Adipocyte (in vitro differentiated cells): ENCODE data around the gene C1QTNF3.

ENCODE experiments used
- DNase-seq: peaks from one replicate; pipeline ENCODE4 v3.0.0-alpha.2; 2015; ENCODE audit warnings: low read depth
- H3K27me3 ChIP-seq: replicated peaks from 2 replicates; pipeline ENCODE4 v1.7.0; 2013; ENCODE audit warnings: mild to moderate bottlenecking, low read length, moderate library complexity; ENCODE audit not compliant: control insufficient read depth, insufficient read depth
- H3K36me3 ChIP-seq: 2 replicates; pipeline ENCODE4 v1.7.0; 2013; ENCODE audit warnings: low read length, mild to moderate bottlenecking, moderate library complexity; ENCODE audit not compliant: control insufficient read depth, insufficient read depth, severe bottlenecking
- H3K4me1 ChIP-seq: 2 replicates; pipeline ENCODE4 v1.7.0; 2013; ENCODE audit warnings: mild to moderate bottlenecking, low read length, moderate library complexity; ENCODE audit not compliant: control insufficient read depth, insufficient read depth
- H3K4me3 ChIP-seq: 2 replicates; pipeline ENCODE4 v1.7.0; 2013; ENCODE audit warnings: mild to moderate bottlenecking, low read length, moderate library complexity
- H3K9ac ChIP-seq: 2 replicates; pipeline ENCODE4 v1.7.0; 2013; ENCODE audit warnings: mild to moderate bottlenecking, low read length, moderate library complexity
- H3K9me3 ChIP-seq: 2 replicates; pipeline ENCODE4 v1.7.0; 2013; ENCODE audit warnings: mild to moderate bottlenecking, low read length, moderate library complexity; ENCODE audit not compliant: control insufficient read depth

C1QTNF3 gene

DNA sequence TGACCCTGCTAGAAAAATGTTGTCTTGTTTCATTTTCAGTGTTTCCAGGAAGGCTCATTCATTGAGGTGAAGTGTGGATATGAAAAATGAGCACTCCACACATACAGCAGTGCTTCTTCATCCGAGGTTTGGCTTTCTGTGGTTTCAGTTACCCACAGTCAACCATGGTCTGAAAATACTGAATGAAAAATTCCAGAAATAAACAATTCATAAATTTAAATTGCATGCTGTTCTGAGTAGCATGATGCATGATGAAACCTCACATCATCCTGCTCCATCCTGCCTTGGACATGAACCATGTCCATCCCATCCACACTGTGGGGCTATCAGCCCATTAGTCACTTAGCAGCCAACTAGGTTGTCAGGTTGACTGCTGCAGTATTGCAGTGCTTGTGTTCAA, 48.2 kb downstream of the C1QTNF3 start:
- H3K4me3 ChIP-seq = no peak overlapping the region
- peaks cover 16% of the 10 kb centered on the region for H3K4me1 ChIP-seq
- peak; percentile 60 for DNase-seq
- H3K36me3 ChIP-seq = no peaks in the 10 kb centered on the region
- H3K9ac ChIP-seq = no peak overlapping the region
- no peaks in the 10 kb centered on the region for H3K27me3 ChIP-seq
- no peaks in the 10 kb centered on the region for H3K9me3 ChIP-seq

GRCh38 chr5:33992864-33993263, 50.1 kb downstream of the C1QTNF3 start:
- Histone ChIP-seq H3K4me1 (peaks cover 16% of the 10 kb centered on the region), H3K9ac (no peak overlapping the region), H3K36me3 (peaks cover 14% of the 10 kb centered on the region), H3K27me3 (no peaks in the 10 kb centered on the region), H3K9me3 (no peaks in the 10 kb centered on the region), H3K4me3 (no peak overlapping the region)
- DNase-seq = no peak

DNA sequence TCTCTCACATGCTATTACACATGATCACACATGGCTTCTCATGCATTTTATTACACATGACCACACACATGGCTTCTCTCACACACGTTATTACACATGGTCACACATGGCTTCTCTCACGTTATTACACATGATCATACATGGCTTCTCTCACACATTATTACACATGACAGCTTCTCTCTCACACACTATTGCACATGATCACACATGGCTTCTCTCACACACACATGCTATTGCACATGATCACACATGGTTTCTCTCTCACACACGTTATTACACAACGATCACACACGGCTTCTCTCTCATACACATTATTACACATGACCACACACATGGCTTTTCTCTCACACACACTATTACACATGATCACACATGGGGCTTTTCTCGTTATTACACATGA, 57.6 kb downstream of the C1QTNF3 start:
- DNase-seq = no peak
- H3K9me3 ChIP-seq = no peaks in the 10 kb centered on the region
- H3K4me3 ChIP-seq = no peak overlapping the region
- H3K27me3 ChIP-seq = no peaks in the 10 kb centered on the region
- H3K36me3 ChIP-seq = peaks cover 21% of the 10 kb centered on the region
- H3K4me1 ChIP-seq = peaks cover 3% of the 10 kb centered on the region
- H3K9ac ChIP-seq = no peak overlapping the region

GRCh38 chr5:33984671-33985124, 58.3 kb downstream of the C1QTNF3 start, which contains the start of gene SLC45A2:
Gene SLC45A2, minus strand, starts transcription at chr5:33984693. Its CDS starts 110 bp downstream, at chr5:33984583.
- no peak within 1 kb of the TSS for H3K9ac ChIP-seq
- H3K27me3 ChIP-seq = no peaks in the 10 kb centered on the region
- H3K4me3 ChIP-seq = no peak within 1 kb of the TSS
- H3K36me3 ChIP-seq = peaks cover 21% of the 10 kb centered on the region
- H3K4me1 ChIP-seq = peaks cover 3% of the 10 kb centered on the region
- H3K9me3 ChIP-seq = no peaks in the 10 kb centered on the region
- no peak for DNase-seq

DNA sequence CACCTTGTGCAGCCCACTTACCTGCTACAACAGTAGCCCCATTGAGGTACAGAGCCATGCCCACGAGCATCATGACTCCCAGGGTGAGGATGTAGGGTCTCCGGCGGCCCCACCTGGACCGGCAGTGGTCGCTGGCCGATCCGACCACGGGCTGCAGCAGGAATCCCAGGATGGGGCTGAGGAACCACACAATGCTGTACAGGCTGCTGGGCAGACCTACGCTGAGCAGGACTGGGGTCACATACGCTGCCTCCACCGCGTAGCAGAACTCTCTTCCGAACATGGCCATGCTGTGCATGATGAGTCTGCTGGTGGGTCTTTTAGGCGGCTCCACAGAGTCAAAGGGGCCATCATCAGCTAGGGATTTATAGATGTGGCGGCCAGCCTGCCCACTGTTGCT, 58.8 kb downstream of the C1QTNF3 start:
- Histone ChIP-seq H3K9me3 (no peaks in the 10 kb centered on the region), H3K4me3 (no peak overlapping the region)
- no peak for DNase-seq

DNA sequence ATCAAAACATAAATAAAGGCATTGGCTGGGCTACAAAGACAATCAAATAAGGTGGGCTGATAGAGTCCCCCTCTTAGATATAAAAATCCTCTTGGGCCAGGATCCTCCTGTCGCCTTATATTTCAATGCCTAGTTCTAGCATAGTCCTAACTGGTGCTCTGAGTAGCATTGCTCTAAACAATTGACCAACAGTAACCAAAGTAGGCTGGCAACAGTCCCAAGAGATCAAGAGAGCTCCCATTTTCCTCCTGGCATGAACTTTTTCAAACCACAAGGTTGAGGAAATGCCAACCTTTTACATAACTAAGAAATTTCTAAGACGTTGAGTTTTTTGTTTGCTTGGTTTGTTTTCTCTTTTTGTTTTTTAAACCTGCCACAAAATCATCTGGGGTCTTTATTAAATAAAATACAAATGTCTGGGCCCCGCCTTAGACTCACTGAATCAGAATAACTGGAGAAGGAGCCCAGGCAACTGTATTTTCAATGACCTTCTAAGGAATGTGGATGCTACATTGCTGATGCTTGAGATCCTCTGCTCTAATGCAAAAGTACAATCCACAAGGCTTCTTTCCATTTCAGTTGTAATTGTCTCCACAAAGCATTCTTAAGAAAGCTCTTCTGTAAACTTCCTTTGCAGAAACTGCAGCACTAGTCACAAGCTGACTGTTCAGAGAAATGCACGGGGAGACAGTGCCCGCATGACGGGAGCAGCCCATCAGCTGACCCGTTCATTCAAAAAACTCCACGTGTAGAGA, 61.4 kb downstream of the C1QTNF3 start:
- no peak overlapping the region for H3K9ac ChIP-seq
- no peaks in the 10 kb centered on the region for H3K27me3 ChIP-seq
- DNase-seq = peak; percentile 66
- H3K4me3 ChIP-seq = no peak overlapping the region
- no peaks in the 10 kb centered on the region for H3K9me3 ChIP-seq
- H3K4me1 ChIP-seq = peaks cover 3% of the 10 kb centered on the region
- no peaks in the 10 kb centered on the region for H3K36me3 ChIP-seq

More for the DNA sequence above, 58.8 kb downstream of the C1QTNF3 start:
- Histone ChIP-seq H3K9ac (no peak overlapping the region), H3K36me3 (peaks cover 20% of the 10 kb centered on the region), H3K4me1 (peaks cover 3% of the 10 kb centered on the region), H3K27me3 (no peaks in the 10 kb centered on the region)

DNA sequence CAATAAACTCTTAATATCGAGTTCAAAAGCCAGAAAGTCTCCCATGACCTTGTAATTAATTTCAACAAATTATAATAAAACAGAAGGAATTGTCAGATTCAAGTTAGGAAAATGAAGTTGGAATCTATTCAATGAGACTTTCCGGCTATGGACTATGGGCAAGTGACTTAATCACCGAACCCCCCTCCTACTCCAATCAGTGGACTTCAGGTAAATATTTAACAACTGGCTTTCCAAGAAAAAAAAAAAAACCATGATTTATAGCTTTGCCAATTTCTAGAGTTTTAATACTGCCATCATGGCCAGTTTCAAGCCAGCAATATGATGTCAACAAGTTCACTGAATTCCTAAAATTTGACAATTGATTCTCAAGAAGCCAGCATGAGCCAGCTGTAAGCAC, 63.0 kb downstream of the C1QTNF3 start:
- H3K27me3 ChIP-seq = no peaks in the 10 kb centered on the region
- no peak for DNase-seq
- no peaks in the 10 kb centered on the region for H3K36me3 ChIP-seq
- H3K4me1 ChIP-seq = peaks cover 3% of the 10 kb centered on the region
- H3K4me3 ChIP-seq = no peak overlapping the region
- no peaks in the 10 kb centered on the region for H3K9me3 ChIP-seq
- no peak overlapping the region for H3K9ac ChIP-seq

DNA sequence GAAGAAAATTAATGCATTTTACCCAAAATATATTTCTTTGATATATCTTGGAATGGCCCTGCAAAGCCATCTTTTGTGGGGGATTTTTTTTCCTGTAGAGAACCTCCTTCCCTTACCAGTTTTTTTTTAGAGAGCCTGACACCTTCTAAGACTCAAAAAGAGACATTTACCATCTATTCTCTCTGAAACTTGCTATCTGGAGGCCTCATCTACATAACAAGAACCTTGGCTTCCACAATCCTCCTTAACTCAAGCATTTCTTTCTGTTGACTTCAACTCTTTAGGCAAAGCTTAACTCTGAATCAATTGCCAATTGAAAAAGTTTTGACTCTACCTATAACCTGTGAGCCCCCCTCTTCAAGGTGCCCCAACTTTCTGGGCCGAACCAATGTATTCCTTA, 64.7 kb downstream of the C1QTNF3 start:
- H3K4me3 ChIP-seq = no peak overlapping the region
- DNase-seq = no peak
- H3K9me3 ChIP-seq = no peaks in the 10 kb centered on the region
- H3K36me3 ChIP-seq = no peaks in the 10 kb centered on the region
- no peak overlapping the region for H3K9ac ChIP-seq
- H3K27me3 ChIP-seq = no peaks in the 10 kb centered on the region
- no peaks in the 10 kb centered on the region for H3K4me1 ChIP-seq

DNA sequence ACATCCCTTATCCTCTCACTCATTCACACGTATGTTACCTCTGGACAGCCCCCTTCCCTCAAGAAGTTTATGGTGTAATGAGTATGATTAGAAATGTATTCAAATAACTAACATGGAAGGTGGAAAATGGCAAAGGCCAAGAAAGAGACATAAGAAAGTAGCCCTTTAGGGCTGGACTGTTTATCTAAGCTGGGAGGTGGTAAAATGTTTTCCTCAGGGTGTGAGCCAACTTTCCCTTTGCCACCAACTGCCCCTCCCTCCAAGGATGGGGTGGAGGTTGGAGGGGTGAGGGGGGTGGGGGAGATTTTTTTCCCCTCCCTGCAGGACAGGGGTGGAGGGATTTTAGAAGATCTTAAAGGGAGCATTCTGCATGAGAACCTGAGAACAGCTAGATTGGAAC, 66.7 kb downstream of the C1QTNF3 start:
- H3K36me3 ChIP-seq = no peaks in the 10 kb centered on the region
- H3K4me1 ChIP-seq = no peaks in the 10 kb centered on the region
- no peaks in the 10 kb centered on the region for H3K27me3 ChIP-seq
- H3K4me3 ChIP-seq = no peak overlapping the region
- no peak overlapping the region for H3K9ac ChIP-seq
- H3K9me3 ChIP-seq = no peaks in the 10 kb centered on the region
- no peak for DNase-seq

DNA sequence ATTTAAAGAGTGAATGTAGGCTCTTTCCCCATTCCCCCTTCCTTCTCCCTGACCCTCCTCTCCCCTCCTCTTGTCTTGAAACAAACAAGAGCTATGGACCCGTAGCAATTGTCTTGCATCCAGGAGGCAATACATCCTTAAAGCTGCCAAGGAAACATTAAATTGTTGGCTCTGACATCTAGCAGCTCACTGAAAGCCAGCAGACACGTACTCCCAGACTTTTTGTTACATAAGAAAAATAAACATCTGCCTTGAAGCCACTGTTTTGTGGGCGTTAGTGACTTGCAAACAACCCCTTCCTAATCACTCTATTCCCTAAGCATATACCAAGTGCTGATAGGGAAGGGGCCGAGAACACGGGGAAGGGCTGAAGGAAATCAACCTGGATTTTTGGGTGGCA, 67.2 kb downstream of the C1QTNF3 start:
- DNase-seq = peak; percentile 15
- H3K27me3 ChIP-seq = no peaks in the 10 kb centered on the region
- no peak overlapping the region for H3K9ac ChIP-seq
- H3K4me3 ChIP-seq = no peak overlapping the region
- no peaks in the 10 kb centered on the region for H3K4me1 ChIP-seq
- no peaks in the 10 kb centered on the region for H3K9me3 ChIP-seq
- no peaks in the 10 kb centered on the region for H3K36me3 ChIP-seq

DNA sequence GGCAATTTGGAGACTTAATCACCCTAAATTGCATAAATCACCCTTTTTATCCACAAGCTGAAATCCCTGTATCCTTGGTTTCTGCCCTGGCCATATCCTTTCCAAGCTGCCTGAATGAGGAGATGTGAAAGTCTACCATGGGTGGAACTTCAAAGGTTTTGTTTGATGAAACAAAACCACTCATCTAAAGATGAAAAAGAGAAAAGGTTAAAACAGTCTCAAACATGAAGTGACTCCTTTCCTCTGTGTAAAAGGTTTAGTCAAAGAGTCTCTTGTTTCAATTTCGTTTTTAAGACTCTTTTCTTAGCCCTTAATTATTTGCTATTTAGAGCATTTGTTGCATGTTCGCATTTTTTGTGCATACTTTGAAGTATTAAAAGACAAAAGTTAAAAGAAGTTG, 69.7 kb downstream of the C1QTNF3 start:
- DNase-seq = no peak
- Histone ChIP-seq H3K4me3 (no peak overlapping the region), H3K4me1 (no peaks in the 10 kb centered on the region), H3K36me3 (no peaks in the 10 kb centered on the region), H3K9ac (no peak overlapping the region), H3K27me3 (no peaks in the 10 kb centered on the region), H3K9me3 (no peaks in the 10 kb centered on the region)
